Measurements from ENCODE around the gene NAV2. TPM values are rescaled to one million over a fixed set of nuclear protein-coding genes. Genes with fewer than 3 reads are reported as not detected.

The NAV2 gene
- total and polyA plus RNA-seq, 10 donors: 0.46 to 11.6 (median 4.1) TPM

- no peaks in the 10 kb centered on the region for H3K4me1 ChIP-seq
- no peaks in the 10 kb centered on the region for H3K9me3 ChIP-seq
- no peaks in the 10 kb centered on the region for H3K27me3 ChIP-seq (replicated peaks in 1 of 7)
- intact Hi-C loops (cut with DNase I; ENCODE audit: low total_unique reads): no loop called here
- DNase-seq: no peak
- no peak overlapping the region for H3K4me3 ChIP-seq
- H3K36me3 ChIP-seq: no peaks in the 10 kb centered on the region
- no peak for TF ChIP-seq POLR2A (IDR thresholded peaks at IDR 0.05)
- no peak for TF ChIP-seq POLR2AphosphoS5 (IDR thresholded peaks at IDR 0.05)
- no peak for TF ChIP-seq CTCF (IDR thresholded peaks at IDR 0.05 in 8 of 11, conservative IDR thresholded peaks at IDR 0.05 in 3 of 11)
- H3K27ac ChIP-seq: no peak overlapping the region
- 81 to 95% (median 83%) methylated on average over 1 of the region's 1 CpG for WGBS, 5 donors
Measured at GRCh38 chr11:19910931-19911330, 198.3 kb downstream of the NAV2 start.

GRCh38 chr11:19912115-19912957 is 199.7 kb downstream of the NAV2 start:
- H3K27ac ChIP-seq: no peak overlapping the region
- no peaks in the 10 kb centered on the region for H3K9me3 ChIP-seq

GRCh38 chr11:19912958-19913892 is 200.6 kb downstream of the NAV2 start:
- WGBS, 5 donors: 74 to 85% (median 78%) methylated on average over 10 of the region's 10 CpGs
- H3K4me3 ChIP-seq: no peak overlapping the region
- DNase-seq: no peak
- no peaks in the 10 kb centered on the region for H3K27me3 ChIP-seq (replicated peaks in 1 of 7)
- intact Hi-C loops (cut with DNase I; ENCODE audit: low total_unique reads): no loop called here
- TF ChIP-seq CTCF (IDR thresholded peaks at IDR 0.05 in 8 of 11, conservative IDR thresholded peaks at IDR 0.05 in 3 of 11) (no peak), POLR2A (IDR thresholded peaks at IDR 0.05) (no peak), POLR2AphosphoS5 (IDR thresholded peaks at IDR 0.05) (no peak)
- no peaks in the 10 kb centered on the region for H3K9me3 ChIP-seq
- H3K4me1 ChIP-seq: no peaks in the 10 kb centered on the region
- H3K36me3 ChIP-seq: no peaks in the 10 kb centered on the region
- no peak overlapping the region for H3K27ac ChIP-seq

More at GRCh38 chr11:19912115-19912957, 199.7 kb downstream of the NAV2 start:
- intact Hi-C loops (cut with DNase I; ENCODE audit: low total_unique reads): no loop called here
- no peak for DNase-seq
- no peak for TF ChIP-seq POLR2A (IDR thresholded peaks at IDR 0.05)
- TF ChIP-seq CTCF (IDR thresholded peaks at IDR 0.05 in 8 of 11, conservative IDR thresholded peaks at IDR 0.05 in 3 of 11): no peak
- no peak for TF ChIP-seq POLR2AphosphoS5 (IDR thresholded peaks at IDR 0.05)
- H3K27me3 ChIP-seq (replicated peaks in 1 of 7): no peaks in the 10 kb centered on the region
- no peaks in the 10 kb centered on the region for H3K4me1 ChIP-seq
- no peak overlapping the region for H3K4me3 ChIP-seq
- WGBS, 5 donors: 70 to 78% (median 77%) methylated on average over 5 of the region's 5 CpGs
- H3K36me3 ChIP-seq: no peaks in the 10 kb centered on the region

GRCh38 chr11:19913893-19914249 is 201.2 kb downstream of the NAV2 start:
- no peak overlapping the region for H3K27ac ChIP-seq
- H3K4me3 ChIP-seq: no peak overlapping the region
- intact Hi-C loops (cut with DNase I; ENCODE audit: low total_unique reads): no loop called here
- no peaks in the 10 kb centered on the region for H3K4me1 ChIP-seq
- H3K36me3 ChIP-seq: no peaks in the 10 kb centered on the region
- TF ChIP-seq POLR2AphosphoS5 (IDR thresholded peaks at IDR 0.05) (no peak), CTCF (IDR thresholded peaks at IDR 0.05 in 8 of 11, conservative IDR thresholded peaks at IDR 0.05 in 3 of 11) (no peak), POLR2A (IDR thresholded peaks at IDR 0.05) (no peak)
- WGBS, 5 donors: 76 to 92% (median 90%) methylated on average over 3 of the region's 3 CpGs
- no peak for DNase-seq
- no peaks in the 10 kb centered on the region for H3K9me3 ChIP-seq
- H3K27me3 ChIP-seq (replicated peaks in 1 of 7): no peaks in the 10 kb centered on the region
